HepG2 (cell line): ENCODE results near the gene AAMP. TPM values are rescaled to one million over a fixed set of nuclear protein-coding genes. Genes with fewer than 3 reads are reported as not detected.

Experiments used
- ARNT ChIP-seq: fragments of 450-650 bp; IDR thresholded peaks from 2 replicates; pipeline ENCODE4 v1.6.1; 2017
- CEBPB ChIP-seq: IDR thresholded peaks from 2 replicates; pipeline ENCODE4 v1.6.1; 2011; ENCODE audit warnings: low read depth, low read length, improper control_type of control experiment, borderline replicate concordance
- CREM ChIP-seq, 2 experiments: sonication (generic) in 1 of 2; formaldehyde crosslinking in 1 of 2; IDR thresholded peaks; 2 replicates each; pipeline versions ENCODE4 v1.4.0 to v1.6.1; 2016 to 2020; ENCODE audit warnings: antibody characterized with exemption in 1 of 2, mild to moderate bottlenecking in 1 of 2, missing genetic modification reagents in 1 of 2
- DDIT3 ChIP-seq: sonication (generic); formaldehyde crosslinking; IDR thresholded peaks from 2 replicates; pipeline ENCODE4 v1.4.0; 2020; ENCODE audit warnings: mild to moderate bottlenecking, missing genetic modification reagents
- ETV5 ChIP-seq: IDR thresholded peaks from 2 replicates; pipeline ENCODE4 v1.6.1; 2018; ENCODE audit warnings: missing biosample characterization, missing genetic modification reagents, inconsistent platforms, borderline replicate concordance
- FOXC1 ChIP-seq: sonication (generic); formaldehyde crosslinking; IDR thresholded peaks from 2 replicates; pipeline ENCODE4 v1.8.0; 2022; ENCODE audit warnings: mild to moderate bottlenecking, missing genetic modification reagents, borderline replicate concordance
- FOXK2 ChIP-seq: fragments of 450-650 bp; IDR thresholded peaks from 2 replicates; pipeline ENCODE4 v1.6.1; 2016
- FOXP1 ChIP-seq, 2 experiments: fragments of 450-650 bp in 1 of 2; IDR thresholded peaks; 2 replicates each; pipeline ENCODE4 v1.6.1; 2017 to 2018; ENCODE audit warnings: antibody characterized with exemption in 1 of 2
- HNF4A ChIP-seq: sonication (generic); formaldehyde crosslinking; IDR thresholded peaks from 2 replicates; pipeline ENCODE4 v1.4.0; 2020; ENCODE audit warnings: missing genetic modification reagents
- KAT7 ChIP-seq: IDR thresholded peaks from 2 replicates; pipeline ENCODE4 v1.6.1; 2018; ENCODE audit warnings: borderline replicate concordance, missing compliant biosample characterization
- KDM2A ChIP-seq: sonication (generic); formaldehyde crosslinking; IDR thresholded peaks from 2 replicates; pipeline ENCODE4 v1.4.0; 2020; ENCODE audit warnings: low read depth, missing genetic modification reagents, borderline replicate concordance
- KDM4B ChIP-seq: sonication (generic); formaldehyde crosslinking; IDR thresholded peaks from 2 replicates; pipeline ENCODE4 v1.4.0; 2020; ENCODE audit warnings: missing genetic modification reagents
- MED8 ChIP-seq: sonication (generic); formaldehyde crosslinking; IDR thresholded peaks from 2 replicates; pipeline ENCODE4 v1.8.1; 2023; ENCODE audit warnings: mild to moderate bottlenecking, missing genetic modification reagents; ENCODE audit not compliant: insufficient replicate concordance
- NFE2L1 ChIP-seq: sonication (generic); formaldehyde crosslinking; IDR thresholded peaks from 2 replicates; pipeline ENCODE4 v1.4.0; 2020; ENCODE audit warnings: missing genetic modification reagents, mild to moderate bottlenecking, borderline replicate concordance
- NFE2L2 ChIP-seq: fragments of 150-350 bp; IDR thresholded peaks from 2 replicates; pipeline ENCODE4 v1.6.1; 2014; ENCODE audit warnings: low read length
- NR1H2 ChIP-seq: sonication (generic); formaldehyde crosslinking; IDR thresholded peaks from 2 replicates; pipeline ENCODE4 v1.8.1; 2022; ENCODE audit warnings: low read depth, missing genetic modification reagents, borderline replicate concordance
- REPIN1 ChIP-seq: sonication (generic); formaldehyde crosslinking; IDR thresholded peaks from 2 replicates; pipeline ENCODE4 v1.8.0; 2022; ENCODE audit warnings: missing genetic modification reagents, low read depth, mild to moderate bottlenecking, borderline replicate concordance
- SIN3A ChIP-seq: IDR thresholded peaks from 2 replicates; pipeline ENCODE4 v1.6.1; 2011; ENCODE audit warnings: low read depth, mild to moderate bottlenecking, control low read depth, low read length, borderline replicate concordance
- SNAPC5 ChIP-seq: sonication (generic); formaldehyde crosslinking; IDR thresholded peaks from 2 replicates; pipeline ENCODE4 v1.8.1; 2023; ENCODE audit warnings: mild to moderate bottlenecking, missing genetic modification reagents, borderline replicate concordance
- TBL1XR1 ChIP-seq: fragments of 150-350 bp; IDR thresholded peaks from 2 replicates; pipeline ENCODE4 v1.6.1; 2014; ENCODE audit warnings: borderline replicate concordance, low read length; ENCODE audit not compliant: partially characterized antibody
- YEATS4 ChIP-seq: sonication (generic); formaldehyde crosslinking; IDR thresholded peaks from 2 replicates; pipeline ENCODE4 v1.4.0; 2020; ENCODE audit warnings: missing genetic modification reagents, borderline replicate concordance
- ZBTB20 ChIP-seq: sonication (generic); formaldehyde crosslinking; IDR thresholded peaks from 2 replicates; pipeline ENCODE4 v1.8.1; 2023; ENCODE audit warnings: missing genetic modification reagents, low read depth, mild to moderate bottlenecking, borderline replicate concordance
- ZBTB21 ChIP-seq: sonication (generic); formaldehyde crosslinking; IDR thresholded peaks from 2 replicates; pipeline ENCODE4 v1.4.0; 2020; ENCODE audit warnings: missing genetic modification reagents
- ZNF230 ChIP-seq: sonication (generic); formaldehyde crosslinking; IDR thresholded peaks from 2 replicates; pipeline ENCODE4 v1.4.0; 2020; ENCODE audit warnings: mild to moderate bottlenecking, missing genetic modification reagents
- ZNF256 ChIP-seq: sonication (generic); formaldehyde crosslinking; conservative IDR thresholded peaks from 2 replicates; pipeline ENCODE4 v1.4.0; 2020; ENCODE audit warnings: missing genetic modification reagents
- ZNF460 ChIP-seq: sonication (generic); formaldehyde crosslinking; IDR thresholded peaks from 2 replicates; pipeline ENCODE4 v1.5.1; 2020; ENCODE audit warnings: missing genetic modification reagents, mild to moderate bottlenecking, borderline replicate concordance
- ZNF547 ChIP-seq: sonication (generic); formaldehyde crosslinking; IDR thresholded peaks from 2 replicates; pipeline ENCODE4 v1.5.1; 2020; ENCODE audit warnings: mild to moderate bottlenecking, missing genetic modification reagents
- polyA plus RNA-seq, 8 experiments: library from polyadenylated mRNA; depleted of rRNA in 3 of 8; stranded (reverse) in 7 of 8; unstranded in 1 of 8; fragments of >200 nt; fragmentation: Illumina TruSeq in 4 of 8; extraction: Trizol in 4 of 8; gene quantifications; 2 replicates each; pipeline versions ENCODE4 v1.2.1 to v1.2.3, GENCODE V29; 2011 to 2016; ENCODE audit warnings: low read depth in 4 of 8, missing spikeins in 1 of 8, mixed read lengths in 1 of 8; ENCODE audit not compliant: insufficient read depth in 1 of 8
- total RNA-seq, 5 experiments: library from RNA; depleted of rRNA; stranded (reverse); fragments of >200 nt; fragmentation: Illumina TruSeq; extraction: Trizol; gene quantifications; 2 replicates each; pipeline ENCODE4 v1.2.3, GENCODE V29; 2016; ENCODE audit warnings: low read depth in 1 of 5
- TF ChIP-seq, protein P1 (sequence below): fragments of 450-650 bp; IDR thresholded peaks from 2 replicates; pipeline ENCODE4 v1.6.1; 2017; ENCODE audit warnings: mild to moderate bottlenecking

Gene AAMP
- total and polyA plus RNA-seq, 2 of the 13 experiments (the other 11 are each of a cell fraction or from before 2014, with no cell fraction given), result 110 to 186 TPM

DNA sequence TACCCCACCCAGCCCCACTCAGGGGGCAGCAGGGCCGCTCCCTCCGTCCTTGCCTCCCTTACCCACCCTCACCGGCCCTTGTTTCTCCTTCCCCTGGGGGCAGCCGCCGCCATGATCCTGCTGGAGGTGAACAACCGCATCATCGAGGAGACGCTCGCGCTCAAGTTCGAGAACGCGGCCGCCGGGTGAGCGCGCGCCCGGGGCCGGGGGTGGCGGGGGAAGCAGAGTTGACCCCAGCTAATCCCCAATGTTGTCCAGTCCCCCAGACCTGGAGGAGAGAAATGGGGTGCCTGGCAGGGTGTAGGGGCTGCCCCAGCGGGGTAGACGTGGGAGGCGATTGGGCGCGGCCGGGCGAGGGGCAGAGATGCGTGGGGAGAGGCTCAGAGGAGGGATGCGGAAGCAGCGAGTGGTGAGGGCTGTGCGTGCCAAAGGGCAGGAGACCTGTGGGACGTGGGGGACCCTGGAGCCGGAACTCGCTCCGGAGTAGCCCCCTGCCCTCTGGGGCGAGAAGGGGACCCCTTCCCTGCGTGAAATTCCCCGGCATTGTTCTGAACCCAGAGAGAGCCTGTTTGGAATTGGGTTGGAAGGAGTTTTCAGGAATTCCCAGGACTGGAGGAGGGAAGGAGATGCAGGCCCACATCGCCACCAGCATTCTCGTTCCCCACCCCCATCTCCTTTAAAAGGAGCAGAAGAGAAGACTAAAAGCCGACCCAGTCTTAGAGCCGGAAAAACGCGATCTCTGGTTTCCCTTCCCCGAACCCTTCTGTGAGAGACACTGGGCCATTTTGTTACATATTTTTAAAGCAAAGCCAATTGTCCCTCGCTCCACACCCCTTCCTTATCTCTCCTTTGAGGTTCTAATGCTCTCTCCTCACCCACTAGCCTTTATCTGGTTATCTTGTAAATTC, 52.3 kb downstream of the AAMP start (continued):
- TF ChIP-seq ZBTB20 (CRISPR knock-in tag) (peak; percentile 42; the same call in 1 of the 2 replicates), CEBPB (no peak), HNF4A (CRISPR knock-in tag) (peak; percentile 22; the same call in 1 of the 2 replicates), ZNF460 (CRISPR knock-in tag) (no peak), CREM (IDR thresholded peaks at IDR 0.05) (no peak), CREM (CRISPR knock-in tag; IDR thresholded peaks at IDR 0.05) (no peak), ZBTB21 (CRISPR knock-in tag) (no peak), SIN3A (peak; percentile 77; the same call in 1 of the 2 replicates), KAT7 (CRISPR knock-in tag) (peak; percentile 50; the same call in 1 of the 2 replicates), FOXP1 (IDR thresholded peaks at IDR 0.05) (no peak), FOXP1 (CRISPR knock-in tag; IDR thresholded peaks at IDR 0.05) (no peak), DDIT3 (CRISPR knock-in tag) (no peak), NFE2L2 (no peak), ZNF256 (0 out of 2 replicates have a peak, but pooled peaks have one; percentile 38), FOXK2 (no peak), FOXC1 (CRISPR knock-in tag) (0 out of 2 replicates have a peak, but pooled peaks have one; percentile 17), KDM4B (no peak), KDM2A (no peak), NFE2L1 (CRISPR knock-in tag) (0 out of 2 replicates have a peak, but pooled peaks have one; percentile 38), ZNF230 (CRISPR knock-in tag) (no peak), NR1H2 (no peak), ETV5 (no peak), SNAPC5 (CRISPR knock-in tag) (0 out of 2 replicates have a peak, but pooled peaks have one; percentile 55), YEATS4 (CRISPR knock-in tag) (peak; percentile 37; the same call in 1 of the 2 replicates), ZNF547 (CRISPR knock-in tag) (peak; percentile 60; the same call in 1 of the 2 replicates), REPIN1 (CRISPR knock-in tag) (no peak), ARNT (no peak), MED8 (CRISPR knock-in tag) (no peak), TBL1XR1 (no peak)
- TF ChIP-seq, protein P1, sequence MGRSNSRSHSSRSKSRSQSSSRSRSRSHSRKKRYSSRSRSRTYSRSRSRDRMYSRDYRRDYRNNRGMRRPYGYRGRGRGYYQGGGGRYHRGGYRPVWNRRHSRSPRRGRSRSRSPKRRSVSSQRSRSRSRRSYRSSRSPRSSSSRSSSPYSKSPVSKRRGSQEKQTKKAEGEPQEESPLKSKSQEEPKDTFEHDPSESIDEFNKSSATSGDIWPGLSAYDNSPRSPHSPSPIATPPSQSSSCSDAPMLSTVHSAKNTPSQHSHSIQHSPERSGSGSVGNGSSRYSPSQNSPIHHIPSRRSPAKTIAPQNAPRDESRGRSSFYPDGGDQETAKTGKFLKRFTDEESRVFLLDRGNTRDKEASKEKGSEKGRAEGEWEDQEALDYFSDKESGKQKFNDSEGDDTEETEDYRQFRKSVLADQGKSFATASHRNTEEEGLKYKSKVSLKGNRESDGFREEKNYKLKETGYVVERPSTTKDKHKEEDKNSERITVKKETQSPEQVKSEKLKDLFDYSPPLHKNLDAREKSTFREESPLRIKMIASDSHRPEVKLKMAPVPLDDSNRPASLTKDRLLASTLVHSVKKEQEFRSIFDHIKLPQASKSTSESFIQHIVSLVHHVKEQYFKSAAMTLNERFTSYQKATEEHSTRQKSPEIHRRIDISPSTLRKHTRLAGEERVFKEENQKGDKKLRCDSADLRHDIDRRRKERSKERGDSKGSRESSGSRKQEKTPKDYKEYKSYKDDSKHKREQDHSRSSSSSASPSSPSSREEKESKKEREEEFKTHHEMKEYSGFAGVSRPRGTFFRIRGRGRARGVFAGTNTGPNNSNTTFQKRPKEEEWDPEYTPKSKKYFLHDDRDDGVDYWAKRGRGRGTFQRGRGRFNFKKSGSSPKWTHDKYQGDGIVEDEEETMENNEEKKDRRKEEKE, result no peak
